Mucosa of descending colon (tissue), 3 donors: ENCODE data around the gene MCOLN2. TPM values are rescaled to one million over a fixed set of nuclear protein-coding genes. Genes with fewer than 3 reads are reported as not detected.
"Not testable (repeated sequence)": the region's sequence is repeated elsewhere in the genome, so short reads cannot be mapped to it uniquely, and the experiment has no call there.

Experiments used
- ATAC-seq: fragments of 200-7000 bp; cut with Tn5 transposase; one replicate; pipeline ENCODE4 v1.9.1; 2020; ENCODE audit warnings: mild to moderate bottlenecking, moderate library complexity
- DNase-seq, 3 donors: peaks; one replicate each; pipeline ENCODE4 v3.0.0-alpha.2; 2020
- H3K36me3 ChIP-seq: fragments of 200-600 bp; one replicate; pipeline ENCODE4 v1.8.0; 2021; ENCODE audit warnings: low read depth, mild to moderate bottlenecking
- H3K4me1 ChIP-seq: fragments of 200-600 bp; one replicate; pipeline ENCODE4 v1.8.0; 2021; ENCODE audit warnings: low read depth, mild to moderate bottlenecking
- H3K4me3 ChIP-seq: fragments of 200-600 bp; one replicate; pipeline ENCODE4 v1.8.0; 2021; ENCODE audit warnings: mild to moderate bottlenecking
- H3K9me3 ChIP-seq: fragments of 200-600 bp; one replicate; pipeline ENCODE4 v1.8.0; 2021; ENCODE audit warnings: mild to moderate bottlenecking
- CTCF ChIP-seq: fragments of 200-600 bp; IDR thresholded peaks from one replicate; pipeline ENCODE4 v1.8.0; 2022; ENCODE audit warnings: antibody characterized with exemption, mild to moderate bottlenecking
- intact Hi-C, 2 donors: fragments of 100-400 bp; cut with DNase I in 1 of 2; cut with micrococcal nuclease in 1 of 2; formaldehyde crosslinking; loops; one replicate each; pipeline versions ENCODE4 v1.11.0 to v1.11.1; 2022; cut with DNase I, micrococcal nuclease
- total RNA-seq, 3 donors: library from RNA; stranded (reverse); fragmentation: NEBNext Ultra II Directional in 2 of 3; extraction: Animal tissue kit (Norgen Biotek cat#: 25700) in 2 of 3; gene quantifications; one replicate each; pipeline versions ENCODE4 v1.2.1 to v1.2.4, GENCODE V29; 2021 to 2023
- donor health status: DM: no; HTN: no; CAD: no; lungs with moderate emphysema.
- donor health status: DM: no; HTN: no; CAD: no.
- donor health status: DM: no; HTN: yes; CAD: no.

Gene MCOLN2
- total RNA-seq, 3 donors from 2014 or later, result 10.8 to 101 (median 66.2) TPM

GRCh38 chr1:84907095-84907827 is 89.7 kb downstream of the MCOLN2 start:
- H3K4me1 ChIP-seq, result no peaks in the 10 kb centered on the region
- TF ChIP-seq CTCF, result no peak
- no peak for ATAC-seq
- no peaks in the 10 kb centered on the region for H3K9me3 ChIP-seq
- intact Hi-C loops, result no loop called here
- H3K36me3 ChIP-seq, result no peaks in the 10 kb centered on the region
- no peak overlapping the region for H3K4me3 ChIP-seq
- DNase-seq, result no peak

- H3K4me1 ChIP-seq, ATAC-seq, H3K36me3 ChIP-seq, H3K4me3 ChIP-seq, H3K9me3 ChIP-seq, intact Hi-C loops, DNase-seq: not testable (repeated sequence)
These were observed 94.2 kb downstream of the MCOLN2 start for GRCh38 chr1:84902727-84903126.

GRCh38 chr1:84899969-84900368 is 96.9 kb downstream of the MCOLN2 start:
- no peak for DNase-seq
- intact Hi-C loops, result no loop called here
- Histone ChIP-seq H3K4me1 (no peaks in the 10 kb centered on the region), H3K4me3 (no peak overlapping the region), H3K9me3 (no peaks in the 10 kb centered on the region), H3K36me3 (no peaks in the 10 kb centered on the region)
- no peak for TF ChIP-seq CTCF
- ATAC-seq, result no peak

- intact Hi-C loops, result no loop called here
- H3K4me1 ChIP-seq, result peaks cover 7% of the 10 kb centered on the region
- H3K36me3 ChIP-seq, result no peaks in the 10 kb centered on the region
- no peak for TF ChIP-seq CTCF
- ATAC-seq (no peak), DNase-seq (no peak)
- no peaks in the 10 kb centered on the region for H3K9me3 ChIP-seq
- no peak overlapping the region for H3K4me3 ChIP-seq
These were observed 100.6 kb downstream of the MCOLN2 start for GRCh38 chr1:84896279-84896678.

- Histone ChIP-seq H3K9me3 (no peaks in the 10 kb centered on the region), H3K4me3 (no peak within 1 kb of the TSS), H3K4me1 (peaks cover 7% of the 10 kb centered on the region), H3K36me3 (no peaks in the 10 kb centered on the region)
- TF ChIP-seq CTCF, result no peak
- intact Hi-C loops, result no loop called here
- DNase-seq (peak; percentile 65 to 75 (median 66)), ATAC-seq (peak; percentile 87)
These were observed 104.0 kb downstream of the MCOLN2 start, which contains the start of gene LPAR3 for GRCh38 chr1:84892705-84893618. TSS of gene LPAR3 (minus strand) at chr1:84893206. CDS start at chr1:84866120, 27,086 bp downstream.

- Histone ChIP-seq H3K4me3 (no peak overlapping the region), H3K9me3 (no peaks in the 10 kb centered on the region), H3K36me3 (no peaks in the 10 kb centered on the region), H3K4me1 (peaks cover 7% of the 10 kb centered on the region)
- DNase-seq (no peak), ATAC-seq (no peak)
- no peak for TF ChIP-seq CTCF
- intact Hi-C loops, result no loop called here
These were observed 106.3 kb downstream of the MCOLN2 start for GRCh38 chr1:84890566-84890965.
